Myocyte (in vitro differentiated cells): Measurements from ENCODE around the gene RDH14. TPM values are rescaled to one million over a fixed set of nuclear protein-coding genes. Genes with fewer than 3 reads are reported as not detected.

ENCODE experiments used
- DNase-seq: peaks from one replicate; pipeline ENCODE4 v3.0.0-alpha.2; 2012; ENCODE audit warnings: low read depth
- total RNA-seq: library from RNA; depleted of rRNA; stranded (reverse); fragments of >200 nt; gene quantifications from 2 replicates; pipeline ENCODE4 v1.2.3, GENCODE V29; 2014

The RDH14 gene
- total RNA-seq, 1 donor from 2014 or later: 39.1 TPM

- no peak for DNase-seq
These were observed 37.8 kb downstream of the RDH14 start for GRCh38 chr2:18522484-18523146.

- DNase-seq: peak; percentile 86
These were observed 39.7 kb downstream of the RDH14 start for GRCh38 chr2:18520451-18521425.

DNA sequence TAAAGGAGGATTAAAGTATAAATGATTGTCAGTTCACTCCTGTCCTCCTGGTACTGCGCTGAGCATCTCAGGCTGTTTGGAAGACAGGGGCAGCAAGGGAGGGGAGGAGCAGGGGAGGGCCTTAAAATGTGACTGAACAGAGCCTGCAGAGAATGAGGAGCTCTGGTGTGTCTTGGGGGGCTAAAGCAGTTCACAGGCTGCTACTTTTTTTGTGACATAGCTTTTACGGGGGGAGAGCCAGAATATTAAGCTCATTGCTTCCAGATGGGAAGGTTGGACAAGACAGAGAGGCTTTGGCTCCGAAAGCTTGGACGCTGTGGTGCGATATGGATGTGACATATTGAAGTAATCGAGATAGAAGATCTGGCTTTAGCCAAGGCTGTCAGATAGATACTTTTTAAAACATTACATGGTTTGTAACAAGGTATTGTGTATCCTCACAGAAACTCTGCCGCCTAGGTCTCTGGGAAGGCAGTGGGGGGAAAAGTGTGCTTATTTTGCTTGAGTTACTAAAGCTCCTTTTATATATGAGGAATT, 40.5 kb downstream of the RDH14 start:
- no peak for DNase-seq

- peak; percentile 37 for DNase-seq
These were observed 42.0 kb downstream of the RDH14 start for GRCh38 chr2:18518116-18519111.

DNA sequence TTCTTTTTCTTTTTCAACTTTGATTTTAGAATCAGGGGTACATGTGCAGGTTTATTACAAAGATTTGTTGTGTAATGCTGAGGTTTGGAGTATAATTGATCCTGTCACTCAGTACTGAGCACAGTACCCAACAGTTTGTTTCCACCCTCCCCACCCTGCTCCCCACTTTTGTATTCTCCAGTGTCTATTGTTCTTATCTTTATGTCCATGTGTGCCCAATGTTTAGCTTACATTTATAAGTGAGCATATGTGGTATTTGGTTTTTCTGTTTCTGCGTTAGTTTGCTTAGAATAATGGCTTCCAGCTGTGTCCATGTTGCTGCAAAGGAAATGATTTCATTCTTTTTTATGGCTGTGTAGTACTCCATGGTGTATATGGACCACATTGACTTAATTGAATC, 43.1 kb downstream of the RDH14 start:
- DNase-seq: no peak

- DNase-seq: no peak
These were observed 44.3 kb downstream of the RDH14 start for GRCh38 chr2:18516112-18516511.

GRCh38 chr2:18514526-18515461, 45.7 kb downstream of the RDH14 start:
- no peak for DNase-seq

DNA sequence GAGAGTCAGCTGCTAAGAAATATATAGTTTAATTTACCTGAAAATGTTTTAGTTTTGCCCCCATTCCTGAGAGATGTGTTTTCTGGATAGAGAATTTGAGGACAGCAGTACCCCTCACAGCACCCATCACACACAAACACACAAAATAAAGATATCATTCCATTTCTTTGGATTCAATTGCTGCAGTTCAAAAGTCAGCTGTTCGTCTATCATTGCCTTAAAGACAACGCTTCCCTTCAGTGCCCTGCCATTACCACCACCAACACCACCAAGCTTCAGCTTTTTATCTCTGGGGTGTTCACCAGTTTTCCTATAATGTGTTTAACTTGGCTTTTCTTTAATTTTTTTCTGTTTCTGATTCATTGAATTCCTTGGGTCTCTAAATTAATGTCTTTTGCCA, 49.7 kb downstream of the RDH14 start:
- no peak for DNase-seq

DNA sequence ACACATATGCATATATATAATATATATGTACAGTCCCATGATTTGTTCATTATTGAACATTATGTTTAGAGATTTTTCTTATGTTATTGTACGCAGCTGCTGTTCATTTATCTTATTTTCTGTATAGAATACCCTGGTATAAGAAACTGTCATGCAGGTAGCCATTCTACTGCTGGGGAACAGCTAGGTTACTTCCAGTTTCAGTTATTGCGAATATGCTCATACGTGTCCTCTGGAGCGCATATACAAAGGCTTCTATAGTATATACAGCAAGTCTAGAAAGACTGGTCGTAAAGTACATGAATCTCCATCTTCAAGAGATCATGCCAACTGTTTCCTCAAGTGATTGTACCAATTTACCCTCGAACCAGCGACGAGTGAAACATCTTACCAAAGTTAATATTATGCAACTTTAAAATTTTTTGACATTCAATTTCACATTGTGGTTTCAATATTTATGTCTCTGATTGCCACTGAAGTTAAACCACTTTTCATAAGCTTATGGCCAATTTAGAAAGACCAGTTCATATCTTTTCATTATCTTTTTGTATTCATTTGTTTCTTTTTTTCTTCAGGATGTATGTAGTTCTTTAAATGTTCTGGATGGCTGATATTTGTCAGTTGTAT, 53.5 kb downstream of the RDH14 start:
- DNase-seq: no peak

- no peak for DNase-seq
These were observed 54.6 kb downstream of the RDH14 start for GRCh38 chr2:18505703-18506341.

Other genes with a start within 250 kb of the RDH14 start
- gene NT5C1B, start 28.9 kb upstream of the RDH14 start, total RNA-seq: not detected in 2 replicates